ENCODE results near the gene PGM2. TPM values are rescaled to one million over a fixed set of nuclear protein-coding genes. Genes with fewer than 3 reads are reported as not detected.

The PGM2 gene
- total RNA-seq, 1 donor from 2014 or later, result 11.5 TPM

GRCh38 chr4:37835806-37836205, 9.3 kb downstream of the PGM2 start:
- peaks cover 87% of the 10 kb centered on the region for H3K36me3 ChIP-seq
- H3K27me3 ChIP-seq (ENCODE audit: low read depth), result no peaks in the 10 kb centered on the region
- DNase-seq, result no peak
- H3K4me3 ChIP-seq, result no peak overlapping the region
- H3K4me1 ChIP-seq, result peaks cover 29% of the 10 kb centered on the region
- intact Hi-C loops (cut with micrococcal nuclease), result no loop called here
- no peaks in the 10 kb centered on the region for H3K9me3 ChIP-seq (replicated peaks)
- no peak overlapping the region for H3K27ac ChIP-seq (replicated peaks)
- TF ChIP-seq, protein P1, sequence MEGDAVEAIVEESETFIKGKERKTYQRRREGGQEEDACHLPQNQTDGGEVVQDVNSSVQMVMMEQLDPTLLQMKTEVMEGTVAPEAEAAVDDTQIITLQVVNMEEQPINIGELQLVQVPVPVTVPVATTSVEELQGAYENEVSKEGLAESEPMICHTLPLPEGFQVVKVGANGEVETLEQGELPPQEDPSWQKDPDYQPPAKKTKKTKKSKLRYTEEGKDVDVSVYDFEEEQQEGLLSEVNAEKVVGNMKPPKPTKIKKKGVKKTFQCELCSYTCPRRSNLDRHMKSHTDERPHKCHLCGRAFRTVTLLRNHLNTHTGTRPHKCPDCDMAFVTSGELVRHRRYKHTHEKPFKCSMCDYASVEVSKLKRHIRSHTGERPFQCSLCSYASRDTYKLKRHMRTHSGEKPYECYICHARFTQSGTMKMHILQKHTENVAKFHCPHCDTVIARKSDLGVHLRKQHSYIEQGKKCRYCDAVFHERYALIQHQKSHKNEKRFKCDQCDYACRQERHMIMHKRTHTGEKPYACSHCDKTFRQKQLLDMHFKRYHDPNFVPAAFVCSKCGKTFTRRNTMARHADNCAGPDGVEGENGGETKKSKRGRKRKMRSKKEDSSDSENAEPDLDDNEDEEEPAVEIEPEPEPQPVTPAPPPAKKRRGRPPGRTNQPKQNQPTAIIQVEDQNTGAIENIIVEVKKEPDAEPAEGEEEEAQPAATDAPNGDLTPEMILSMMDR (IDR thresholded peaks at IDR 0.05; ENCODE audit: borderline replicate concordance), result no peak

DNA sequence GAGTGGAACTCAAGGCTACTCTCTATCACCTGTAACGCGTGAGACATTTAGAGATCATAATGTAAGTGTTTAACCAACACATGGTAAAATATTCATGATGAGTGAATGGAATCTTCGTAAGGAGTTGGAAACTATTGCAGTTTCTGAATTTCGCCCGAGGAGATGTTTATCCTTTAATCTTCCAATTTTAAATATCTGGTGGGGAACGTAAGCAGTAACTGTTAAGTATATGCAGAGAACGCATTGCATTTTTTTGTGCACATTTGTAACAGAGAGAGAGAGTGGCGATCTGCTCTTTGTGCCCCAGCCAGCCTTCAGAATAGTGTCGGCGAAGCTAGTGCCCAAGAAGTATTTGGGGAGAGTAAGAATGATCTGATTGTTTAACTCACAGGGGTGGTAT, 9.8 kb downstream of the PGM2 start:
- Histone ChIP-seq H3K4me1 (peaks cover 28% of the 10 kb centered on the region), H3K27ac (replicated peaks) (no peak overlapping the region), H3K4me3 (no peak overlapping the region), H3K9me3 (replicated peaks) (no peaks in the 10 kb centered on the region), H3K36me3 (peaks cover 84% of the 10 kb centered on the region), H3K27me3 (ENCODE audit: low read depth) (no peaks in the 10 kb centered on the region)
- TF ChIP-seq, protein P1 (IDR thresholded peaks at IDR 0.05; ENCODE audit: borderline replicate concordance), result no peak
- DNase-seq, result no peak
- intact Hi-C loops (cut with micrococcal nuclease), result no loop called here

DNA sequence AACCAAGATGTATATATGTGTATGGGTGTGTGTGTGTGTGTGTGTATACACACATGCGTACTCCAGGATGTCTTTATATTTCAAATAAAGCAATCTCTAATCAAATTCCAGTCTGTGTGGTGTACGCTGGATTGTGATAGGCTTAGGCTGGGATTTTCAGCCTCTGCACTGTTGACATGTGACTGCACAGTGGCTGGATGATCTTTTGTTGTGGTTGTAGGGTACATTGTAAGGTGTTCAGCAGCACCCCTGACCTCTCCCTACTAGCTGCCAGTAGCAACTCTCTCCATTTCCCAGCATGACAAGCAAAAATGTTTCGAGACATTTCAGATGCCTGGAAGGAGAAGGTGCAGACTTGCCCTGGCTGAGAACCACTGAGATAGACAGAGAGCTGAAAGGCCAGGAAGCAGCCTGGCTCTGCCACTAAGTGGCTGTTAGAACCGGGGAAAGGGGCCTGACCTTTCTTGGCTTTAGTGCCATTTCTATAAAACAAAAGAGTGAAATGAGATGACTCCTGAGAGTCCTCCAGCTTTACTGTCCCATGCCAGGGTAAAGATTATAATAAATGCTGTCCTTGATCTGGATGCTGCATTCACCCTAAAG, 10.5 kb downstream of the PGM2 start:
- peaks cover 85% of the 10 kb centered on the region for H3K36me3 ChIP-seq
- TF ChIP-seq, protein P1 (IDR thresholded peaks at IDR 0.05; ENCODE audit: borderline replicate concordance), result no peak
- H3K27ac ChIP-seq (replicated peaks), result peak overlapping the region; percentile 71
- DNase-seq, result no peak
- H3K4me3 ChIP-seq, result no peak overlapping the region
- no peaks in the 10 kb centered on the region for H3K9me3 ChIP-seq (replicated peaks)
- intact Hi-C loops (cut with micrococcal nuclease), result no loop called here
- H3K4me1 ChIP-seq, result peaks cover 28% of the 10 kb centered on the region
- H3K27me3 ChIP-seq (ENCODE audit: low read depth), result no peaks in the 10 kb centered on the region

DNA sequence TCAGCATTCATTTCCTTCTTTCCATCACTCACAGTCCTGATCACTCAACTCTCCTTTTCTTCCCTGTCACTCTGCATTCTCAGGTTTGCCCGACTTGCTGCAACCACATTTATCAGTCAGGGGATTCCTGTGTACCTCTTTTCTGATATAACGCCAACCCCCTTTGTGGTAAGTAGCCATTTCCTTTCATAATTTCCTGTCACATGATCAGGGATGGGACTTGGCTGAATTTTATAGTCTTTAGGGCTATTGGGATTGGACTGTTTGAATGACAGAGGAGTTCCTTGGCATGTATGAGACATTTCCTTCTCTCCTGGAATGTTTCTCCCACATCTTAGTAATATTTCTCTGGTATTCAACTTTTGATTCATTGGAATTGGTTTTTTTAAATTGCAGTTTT, 11.0 kb downstream of the PGM2 start:
- intact Hi-C loops (cut with micrococcal nuclease), result no loop called here
- H3K4me3 ChIP-seq, result no peak overlapping the region
- H3K27me3 ChIP-seq (ENCODE audit: low read depth), result no peaks in the 10 kb centered on the region
- H3K27ac ChIP-seq (replicated peaks), result peak overlapping the region; percentile 71
- H3K36me3 ChIP-seq, result peaks cover 84% of the 10 kb centered on the region
- TF ChIP-seq, protein P1 (IDR thresholded peaks at IDR 0.05; ENCODE audit: borderline replicate concordance), result no peak
- no peak for DNase-seq
- H3K9me3 ChIP-seq (replicated peaks), result no peaks in the 10 kb centered on the region
- H3K4me1 ChIP-seq, result peaks cover 28% of the 10 kb centered on the region

GRCh38 chr4:37839426-37839825, 12.9 kb downstream of the PGM2 start:
- H3K4me3 ChIP-seq, result no peak overlapping the region
- no peak for DNase-seq
- TF ChIP-seq, protein P1 (IDR thresholded peaks at IDR 0.05; ENCODE audit: borderline replicate concordance), result no peak
- H3K27me3 ChIP-seq (ENCODE audit: low read depth), result no peaks in the 10 kb centered on the region
- intact Hi-C loops (cut with micrococcal nuclease), result no loop called here
- no peaks in the 10 kb centered on the region for H3K9me3 ChIP-seq (replicated peaks)
- peak overlapping the region; percentile 71 for H3K27ac ChIP-seq (replicated peaks)
- peaks cover 28% of the 10 kb centered on the region for H3K4me1 ChIP-seq
- H3K36me3 ChIP-seq, result peaks cover 80% of the 10 kb centered on the region
